Suprapubic skin (tissue), 4 donors: ENCODE data around the gene SLC15A3. TPM values are rescaled to one million over a fixed set of nuclear protein-coding genes. Genes with fewer than 3 reads are reported as not detected.
A peak's percentile ranks its signal among the peaks of the same experiment; 100 is the strongest.

Experiments
- DNase-seq, 2 donors: peaks; one replicate each; pipeline ENCODE4 v3.0.0-alpha.2; 2019; ENCODE audit warnings: low spot score in 2 of 2
- H3K27ac ChIP-seq: fragments of 200-600 bp; sonication (generic); one replicate; pipeline ENCODE4 v1.5.1; 2019
- H3K27me3 ChIP-seq: fragments of 200-600 bp; sonication (generic); one replicate; pipeline ENCODE4 v1.5.1; 2019
- H3K36me3 ChIP-seq: fragments of 200-600 bp; sonication (generic); one replicate; pipeline ENCODE4 v1.5.1; 2019
- H3K4me1 ChIP-seq: fragments of 200-600 bp; sonication (generic); one replicate; pipeline ENCODE4 v1.5.1; 2019
- H3K4me3 ChIP-seq: fragments of 200-600 bp; sonication (generic); one replicate; pipeline ENCODE4 v1.5.1; 2019; ENCODE audit warnings: mild to moderate bottlenecking
- H3K9me3 ChIP-seq: fragments of 200-600 bp; sonication (generic); one replicate; pipeline ENCODE4 v1.5.1; 2019
- EP300 ChIP-seq: sonication (generic); formaldehyde crosslinking; IDR thresholded peaks from one replicate; pipeline ENCODE4 v1.6.1; 2017; ENCODE audit warnings: antibody characterized with exemption
- POLR2A ChIP-seq, 2 donors: fragments of 450-650 bp; IDR thresholded peaks; one replicate each; pipeline ENCODE4 v1.6.1; 2017; ENCODE audit warnings: antibody characterized with exemption in 2 of 2, mild to moderate bottlenecking in 2 of 2, moderate library complexity in 2 of 2
- POLR2AphosphoS5 ChIP-seq, 3 donors: sonication (generic); formaldehyde crosslinking; IDR thresholded peaks; one replicate each; pipeline ENCODE4 v1.6.1; 2017; ENCODE audit warnings: antibody characterized with exemption in 3 of 3
- WGBS: methylation state at CpG from one replicate; pipeline ENCODE4 v1.1.5; 2018; 5-methylcytosine and 5-hydroxymethylcytosine counted together
- total RNA-seq, 4 donors: library from RNA; depleted of rRNA; stranded (reverse); fragments of >200 nt; gene quantifications; one replicate each; pipeline ENCODE4 v1.1.0, GENCODE V29; 2016
- TF ChIP-seq, protein P1 (sequence below), 2 donors: fragments of 200-600 bp in 1 of 2; fragments of 450-650 bp in 1 of 2; sonication (generic) in 1 of 2; IDR thresholded peaks; one replicate each; pipeline ENCODE4 v1.5.1; 2016 to 2019; ENCODE audit warnings: antibody characterized with exemption in 2 of 2, mild to moderate bottlenecking in 1 of 2, moderate library complexity in 1 of 2

SLC15A3 gene
- total RNA-seq, 4 donors from 2014 or later: 1.7 to 10.5 (median 9.8) TPM

GRCh38 chr11:60960405-60960804 is 8.4 kb upstream of the SLC15A3 start:
- 82% methylated on average over 7 of the region's 7 CpGs for WGBS
- H3K4me1 ChIP-seq: no peaks in the 10 kb centered on the region
- no peaks in the 10 kb centered on the region for H3K36me3 ChIP-seq
- DNase-seq: peak in 1 of 2 donors; percentile 11
- H3K27ac ChIP-seq: no peak overlapping the region
- no peak overlapping the region for H3K4me3 ChIP-seq
- H3K9me3 ChIP-seq: no peaks in the 10 kb centered on the region
- no peaks in the 10 kb centered on the region for H3K27me3 ChIP-seq
- TF ChIP-seq, protein P1, sequence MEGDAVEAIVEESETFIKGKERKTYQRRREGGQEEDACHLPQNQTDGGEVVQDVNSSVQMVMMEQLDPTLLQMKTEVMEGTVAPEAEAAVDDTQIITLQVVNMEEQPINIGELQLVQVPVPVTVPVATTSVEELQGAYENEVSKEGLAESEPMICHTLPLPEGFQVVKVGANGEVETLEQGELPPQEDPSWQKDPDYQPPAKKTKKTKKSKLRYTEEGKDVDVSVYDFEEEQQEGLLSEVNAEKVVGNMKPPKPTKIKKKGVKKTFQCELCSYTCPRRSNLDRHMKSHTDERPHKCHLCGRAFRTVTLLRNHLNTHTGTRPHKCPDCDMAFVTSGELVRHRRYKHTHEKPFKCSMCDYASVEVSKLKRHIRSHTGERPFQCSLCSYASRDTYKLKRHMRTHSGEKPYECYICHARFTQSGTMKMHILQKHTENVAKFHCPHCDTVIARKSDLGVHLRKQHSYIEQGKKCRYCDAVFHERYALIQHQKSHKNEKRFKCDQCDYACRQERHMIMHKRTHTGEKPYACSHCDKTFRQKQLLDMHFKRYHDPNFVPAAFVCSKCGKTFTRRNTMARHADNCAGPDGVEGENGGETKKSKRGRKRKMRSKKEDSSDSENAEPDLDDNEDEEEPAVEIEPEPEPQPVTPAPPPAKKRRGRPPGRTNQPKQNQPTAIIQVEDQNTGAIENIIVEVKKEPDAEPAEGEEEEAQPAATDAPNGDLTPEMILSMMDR (IDR thresholded peaks at IDR 0.05): no peak
- TF ChIP-seq POLR2AphosphoS5 (IDR thresholded peaks at IDR 0.05): no peak
- no peak for TF ChIP-seq EP300
- no peak for TF ChIP-seq POLR2A (IDR thresholded peaks at IDR 0.05)

GRCh38 chr11:60959431-60959830 is 7.5 kb upstream of the SLC15A3 start:
- DNase-seq: peak in 1 of 2 donors; percentile 7
- TF ChIP-seq POLR2A (IDR thresholded peaks at IDR 0.05) (no peak), EP300 (no peak), POLR2AphosphoS5 (IDR thresholded peaks at IDR 0.05) (no peak)
- TF ChIP-seq, protein P1 (IDR thresholded peaks at IDR 0.05): no peak

GRCh38 chr11:60957188-60957587 is 5.2 kb upstream of the SLC15A3 start:
- Histone ChIP-seq H3K4me3 (no peak overlapping the region), H3K27ac (no peak overlapping the region), H3K4me1 (peaks cover 7% of the 10 kb centered on the region), H3K9me3 (no peaks in the 10 kb centered on the region), H3K36me3 (no peaks in the 10 kb centered on the region), H3K27me3 (no peaks in the 10 kb centered on the region)
- TF ChIP-seq, protein P1 (IDR thresholded peaks at IDR 0.05): no peak
- TF ChIP-seq POLR2A (IDR thresholded peaks at IDR 0.05) (no peak), POLR2AphosphoS5 (IDR thresholded peaks at IDR 0.05) (no peak), EP300 (no peak)
- WGBS: 84% methylated on average over 4 of the region's 4 CpGs
- peak in 1 of 2 donors; percentile 7 for DNase-seq

More at GRCh38 chr11:60959431-60959830, 7.5 kb upstream of the SLC15A3 start:
- Histone ChIP-seq H3K9me3 (no peaks in the 10 kb centered on the region), H3K4me1 (no peaks in the 10 kb centered on the region), H3K4me3 (no peak overlapping the region), H3K27me3 (no peaks in the 10 kb centered on the region), H3K27ac (no peak overlapping the region), H3K36me3 (no peaks in the 10 kb centered on the region)
- 42% methylated on average over 6 of the region's 6 CpGs for WGBS

GRCh38 chr11:60955571-60955970 is 3.6 kb upstream of the SLC15A3 start:
- Histone ChIP-seq H3K9me3 (no peaks in the 10 kb centered on the region), H3K27ac (no peak overlapping the region), H3K4me1 (peaks cover 22% of the 10 kb centered on the region), H3K27me3 (no peaks in the 10 kb centered on the region), H3K4me3 (no peak overlapping the region), H3K36me3 (no peaks in the 10 kb centered on the region)
- 52% methylated on average over 5 of the region's 5 CpGs for WGBS
- DNase-seq: peak in 1 of 2 donors; percentile 44
- TF ChIP-seq POLR2A (IDR thresholded peaks at IDR 0.05): no peak
- TF ChIP-seq POLR2AphosphoS5 (IDR thresholded peaks at IDR 0.05): no peak
- TF ChIP-seq, protein P1 (IDR thresholded peaks at IDR 0.05): no peak
- no peak for TF ChIP-seq EP300

- Histone ChIP-seq H3K4me3 (no peak overlapping the region), H3K4me1 (peaks cover 29% of the 10 kb centered on the region), H3K9me3 (no peaks in the 10 kb centered on the region), H3K27ac (no peak overlapping the region), H3K27me3 (no peaks in the 10 kb centered on the region), H3K36me3 (no peaks in the 10 kb centered on the region)
- TF ChIP-seq POLR2A (IDR thresholded peaks at IDR 0.05): no peak
- TF ChIP-seq EP300: no peak
- no peak for TF ChIP-seq POLR2AphosphoS5 (IDR thresholded peaks at IDR 0.05)
- TF ChIP-seq, protein P1 (IDR thresholded peaks at IDR 0.05): no peak
- WGBS: 94% methylated on average over 5 of the region's 5 CpGs
- peak in 1 of 2 donors; percentile 57 for DNase-seq
Observed at GRCh38 chr11:60954421-60954820, 2.4 kb upstream of the SLC15A3 start.
